ENCODE data around the gene COQ4.

COQ4 gene

DNA sequence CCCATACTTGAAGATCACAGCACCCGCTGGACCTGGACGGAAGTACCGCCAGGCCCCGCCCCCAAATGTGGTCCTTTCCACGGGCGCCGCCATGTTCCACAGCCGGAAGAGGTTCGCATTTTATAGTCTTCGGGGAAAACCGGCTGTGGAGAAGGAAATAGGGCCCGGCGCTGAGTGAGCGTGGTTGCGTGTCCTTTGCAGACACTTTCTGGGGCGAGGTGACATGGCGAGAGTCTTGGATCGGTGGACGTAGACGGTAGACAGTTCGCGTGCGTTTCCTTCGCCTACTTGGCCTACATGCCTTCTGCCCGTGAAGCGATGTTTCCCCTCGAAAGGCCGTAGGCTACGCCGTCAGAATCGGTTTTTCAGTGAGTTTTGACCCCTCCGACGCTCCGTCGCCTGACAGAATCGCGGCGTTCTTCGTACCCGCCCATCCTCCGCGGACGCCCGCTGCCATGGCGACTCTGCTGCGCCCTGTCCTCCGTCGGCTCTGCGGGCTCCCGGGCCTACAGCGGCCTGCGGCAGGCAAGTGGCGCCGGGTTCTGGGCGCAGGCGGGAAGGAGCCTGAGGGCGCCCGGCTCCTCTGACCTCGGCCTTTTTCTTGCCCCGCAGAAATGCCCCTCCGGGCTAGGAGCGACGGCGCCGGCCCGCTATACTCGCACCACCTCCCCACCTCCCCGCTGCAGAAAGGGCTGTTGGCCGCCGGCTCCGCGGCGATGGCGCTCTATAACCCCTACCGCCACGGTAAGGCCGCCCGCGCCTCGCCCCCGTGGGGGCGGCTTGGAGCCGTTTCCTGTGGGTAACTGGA, at the start of gene COQ4, which contains the start of gene TRUB2:
Gene COQ4, plus strand, starts transcription at position 436 of the 808 bp plus-strand sequence. Its CDS starts 20 bp downstream, at position 456.
Gene TRUB2, minus strand, starts transcription at position 44 of the 808 bp plus-strand sequence. Its CDS starts 39 bp downstream, at position 5.
- DNase-seq (ENCODE audit: low spot score), result peak; percentile 87

DNA sequence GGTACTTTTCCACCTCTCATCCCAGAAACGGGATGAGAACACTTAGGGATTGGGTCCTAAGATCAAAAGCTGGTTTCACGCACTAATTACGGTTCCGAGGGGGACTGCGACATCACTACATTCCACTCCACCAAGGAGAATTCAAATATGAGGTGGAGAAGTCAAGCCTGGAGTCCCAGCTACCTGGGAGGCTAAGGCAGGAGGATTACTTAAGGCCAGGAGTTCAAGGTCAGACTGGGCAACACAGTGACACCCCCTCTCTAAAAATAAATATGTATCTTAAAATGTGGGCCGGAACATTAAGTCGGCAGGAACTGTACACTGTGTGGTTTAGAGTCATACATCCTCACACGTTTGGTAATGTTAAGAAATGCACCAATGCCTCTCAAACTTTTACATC, 48.4 kb upstream of the COQ4 start:
- DNase-seq (ENCODE audit: low spot score), result no peak

DNA sequence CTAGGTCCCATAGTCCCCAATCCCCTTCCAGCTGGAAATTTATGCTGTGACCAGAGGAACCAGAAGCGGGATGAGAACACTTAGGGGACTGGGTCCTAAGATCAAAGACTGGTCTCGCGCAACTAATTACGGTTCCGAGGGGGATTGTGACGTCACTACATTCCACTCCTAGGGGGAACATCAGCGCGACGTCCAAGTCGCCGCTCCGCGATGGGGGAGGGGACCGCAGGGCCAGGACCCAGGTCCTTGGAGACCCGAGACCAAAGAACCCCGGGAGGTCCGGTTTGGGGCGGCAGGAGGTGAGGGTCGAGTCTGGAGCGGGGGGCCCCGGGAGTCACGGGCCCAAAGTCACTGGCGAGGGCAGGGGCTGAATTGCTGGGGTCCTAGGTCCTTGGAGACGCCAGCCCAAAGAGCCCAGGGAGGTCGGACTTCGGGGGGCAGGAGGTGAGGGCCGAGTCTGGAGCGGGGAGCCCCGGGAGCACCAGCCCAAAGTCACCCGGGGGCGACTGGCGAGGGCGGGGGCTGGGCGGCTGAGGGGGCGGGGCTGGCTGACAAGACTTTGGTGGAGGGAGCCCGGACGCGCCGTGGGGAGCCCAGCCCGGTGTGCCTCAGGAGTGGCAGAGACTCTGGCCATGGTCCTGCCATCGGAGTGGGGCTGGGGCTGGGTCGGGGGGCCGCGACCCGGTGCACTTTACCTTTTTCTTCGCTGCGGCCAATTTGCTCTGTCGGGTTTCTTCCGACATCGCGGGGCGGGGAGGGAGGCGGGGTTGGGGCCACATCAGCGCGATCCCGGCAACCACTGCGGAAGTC, 47.2 kb upstream of the COQ4 start, which contains the start of gene GOLGA2:
Gene GOLGA2, minus strand, starts transcription at position 810 of the 810 bp plus-strand sequence. Its CDS starts 31 bp downstream, at position 779.
- no peak for DNase-seq (ENCODE audit: low spot score)

DNA sequence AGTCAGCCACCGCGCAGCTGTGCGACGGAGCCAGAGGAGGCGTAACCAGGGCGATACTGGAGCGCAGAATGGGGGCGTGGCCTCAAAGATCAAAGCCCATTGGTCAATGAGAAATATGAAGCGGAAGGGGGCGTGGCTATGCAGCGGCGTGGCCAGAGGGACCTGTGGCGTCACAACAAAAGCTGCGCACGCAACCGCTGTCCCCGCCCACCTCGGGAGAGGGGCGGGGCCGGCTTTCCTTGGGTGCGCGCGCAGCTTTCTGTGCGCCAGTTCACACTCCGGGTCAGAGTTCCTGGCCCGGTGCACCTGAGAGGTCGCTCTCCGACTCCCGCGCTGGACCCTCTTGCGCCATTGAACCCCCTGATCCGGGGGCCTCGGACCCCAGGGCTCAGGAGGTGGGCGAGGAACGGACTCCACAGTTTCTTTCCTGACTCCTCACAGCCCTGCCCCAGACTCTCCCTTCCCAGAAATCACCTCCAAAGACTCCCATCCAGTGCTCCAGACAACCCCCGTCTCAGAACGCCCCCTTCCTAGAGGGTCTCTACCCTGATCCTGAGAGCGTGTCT, 46.5 kb upstream of the COQ4 start, which contains the start of gene SWI5:
Gene SWI5, plus strand, starts transcription at position 269 of the 566 bp plus-strand sequence.
- peak; percentile 100 for DNase-seq (ENCODE audit: low spot score)

DNA sequence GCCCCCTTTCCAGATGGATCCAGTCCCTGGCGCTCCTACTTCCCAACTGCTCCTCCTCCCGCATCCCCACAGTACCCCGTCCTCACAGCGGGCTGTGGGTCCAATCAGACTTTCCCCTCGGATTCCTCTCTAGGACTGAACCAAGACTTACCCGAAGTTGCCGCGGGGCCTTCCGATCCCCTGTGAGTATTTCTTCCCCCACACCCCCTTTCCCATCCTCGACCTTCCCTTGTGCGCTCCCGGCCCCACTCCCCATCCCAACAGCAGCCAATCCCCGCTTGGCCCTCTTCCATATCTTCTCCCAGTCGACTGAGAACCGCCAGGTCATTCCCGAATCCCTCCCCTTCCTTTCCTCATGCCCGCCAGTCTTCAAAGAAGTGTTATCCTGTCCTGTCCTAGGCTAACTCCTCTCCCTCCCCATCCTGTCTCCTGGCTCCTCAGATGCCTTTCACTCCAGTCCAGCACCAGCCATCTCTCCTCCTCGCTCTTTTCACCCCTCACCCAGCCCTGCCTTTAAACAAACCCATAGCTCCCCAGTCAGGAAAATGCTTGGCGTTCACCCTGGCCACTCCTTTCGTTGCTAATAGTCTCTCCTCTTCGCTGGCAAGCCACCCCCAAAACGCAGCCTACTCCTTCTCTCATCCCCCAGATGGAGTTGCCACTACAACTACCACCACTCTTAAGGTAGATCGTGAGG, 45.9 kb upstream of the COQ4 start:
- peak; percentile 38 for DNase-seq (ENCODE audit: low spot score)

DNA sequence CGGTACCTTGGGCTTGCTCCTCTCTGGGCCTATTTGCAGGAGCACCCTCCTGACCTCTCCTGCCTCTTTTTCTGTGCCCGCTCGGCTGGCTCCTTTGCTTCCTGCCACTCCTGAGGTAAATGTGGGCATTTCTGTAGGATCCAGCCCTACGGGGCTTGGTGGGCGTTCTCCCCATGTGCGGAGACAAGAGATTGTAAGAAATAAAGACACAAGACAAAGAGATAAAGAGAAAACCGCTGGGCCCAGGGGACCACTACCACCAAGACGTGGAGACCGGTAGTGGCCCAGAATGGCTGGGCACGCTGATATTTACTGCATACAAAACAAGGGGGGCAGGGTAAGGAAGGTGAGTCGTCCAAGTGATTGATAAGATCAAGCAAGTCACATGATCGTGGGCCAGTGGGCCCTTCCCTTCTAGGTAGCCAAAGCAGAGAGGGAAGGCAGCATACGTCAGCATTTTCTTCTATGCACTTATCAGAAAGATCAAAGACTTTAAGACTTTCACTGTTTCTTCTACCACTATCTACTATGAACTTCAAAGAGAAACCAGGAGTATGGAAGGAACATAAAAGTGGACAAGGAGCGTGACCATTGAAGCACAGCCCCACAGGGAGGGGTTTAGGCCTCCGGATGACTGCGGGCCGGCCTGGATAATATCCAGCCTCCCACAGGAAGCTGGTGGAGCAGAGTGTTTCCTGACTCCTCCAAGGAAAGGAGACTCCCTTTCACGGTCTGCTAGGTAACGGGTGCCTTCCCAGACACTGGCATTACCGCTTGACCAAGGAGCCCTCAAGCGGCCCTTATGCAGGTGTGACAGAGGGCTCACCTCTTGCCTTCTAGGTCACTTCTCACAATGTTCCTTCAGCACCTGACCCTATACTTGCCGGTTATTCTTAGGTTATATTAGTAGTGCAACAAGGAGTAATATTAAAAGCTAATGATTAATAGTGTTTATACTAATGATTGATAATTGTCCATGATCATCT, 43.3 kb upstream of the COQ4 start:
- DNase-seq (ENCODE audit: low spot score), result peak; percentile 52

DNA sequence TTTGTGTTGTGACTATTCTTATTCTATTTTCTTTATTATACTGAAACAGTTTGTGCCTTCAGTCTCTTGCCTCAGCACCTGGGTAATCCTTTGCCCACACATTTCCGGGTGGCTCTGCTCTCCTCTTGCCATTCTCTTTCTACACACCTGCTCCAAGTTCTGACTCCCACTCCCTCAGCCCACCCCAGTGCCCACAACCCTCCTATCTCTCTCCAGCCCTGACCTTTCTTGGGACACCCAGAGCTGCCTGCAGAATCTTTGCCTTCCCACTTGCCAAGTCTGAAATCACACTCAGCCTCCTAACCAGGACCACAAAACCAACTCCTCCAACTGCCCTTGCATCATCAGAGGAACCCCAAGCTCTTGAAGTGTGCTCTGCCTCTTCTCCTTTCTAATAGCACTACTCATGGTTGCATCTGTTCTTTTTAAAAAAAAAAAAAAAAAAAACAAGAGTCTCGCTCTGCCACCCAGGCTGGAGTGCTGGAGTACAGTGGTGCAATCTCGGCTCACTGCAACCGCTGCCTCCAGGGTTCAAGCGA, 42.5 kb upstream of the COQ4 start:
- DNase-seq (ENCODE audit: low spot score), result no peak

DNA sequence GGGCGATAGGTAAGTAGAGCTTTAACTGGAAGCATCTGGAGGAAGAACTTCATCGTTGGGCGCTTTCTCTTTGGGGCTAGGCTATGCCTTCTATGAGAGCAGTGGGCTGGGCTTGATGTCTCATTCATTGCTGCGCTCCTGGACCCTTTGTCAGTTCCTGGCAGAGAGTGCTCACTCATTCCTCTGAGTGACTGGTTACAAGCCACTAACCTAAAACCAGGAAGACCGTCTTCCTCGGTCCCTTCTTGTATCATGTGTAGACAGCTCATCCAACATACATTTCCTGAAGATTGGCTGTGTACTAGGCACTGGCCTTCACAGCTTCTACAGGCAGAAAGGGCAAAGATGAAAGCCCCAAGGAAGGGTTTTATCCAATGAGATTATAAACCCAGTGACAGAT, 40.1 kb upstream of the COQ4 start:
- peak; percentile 97 for DNase-seq (ENCODE audit: low spot score)

DNA sequence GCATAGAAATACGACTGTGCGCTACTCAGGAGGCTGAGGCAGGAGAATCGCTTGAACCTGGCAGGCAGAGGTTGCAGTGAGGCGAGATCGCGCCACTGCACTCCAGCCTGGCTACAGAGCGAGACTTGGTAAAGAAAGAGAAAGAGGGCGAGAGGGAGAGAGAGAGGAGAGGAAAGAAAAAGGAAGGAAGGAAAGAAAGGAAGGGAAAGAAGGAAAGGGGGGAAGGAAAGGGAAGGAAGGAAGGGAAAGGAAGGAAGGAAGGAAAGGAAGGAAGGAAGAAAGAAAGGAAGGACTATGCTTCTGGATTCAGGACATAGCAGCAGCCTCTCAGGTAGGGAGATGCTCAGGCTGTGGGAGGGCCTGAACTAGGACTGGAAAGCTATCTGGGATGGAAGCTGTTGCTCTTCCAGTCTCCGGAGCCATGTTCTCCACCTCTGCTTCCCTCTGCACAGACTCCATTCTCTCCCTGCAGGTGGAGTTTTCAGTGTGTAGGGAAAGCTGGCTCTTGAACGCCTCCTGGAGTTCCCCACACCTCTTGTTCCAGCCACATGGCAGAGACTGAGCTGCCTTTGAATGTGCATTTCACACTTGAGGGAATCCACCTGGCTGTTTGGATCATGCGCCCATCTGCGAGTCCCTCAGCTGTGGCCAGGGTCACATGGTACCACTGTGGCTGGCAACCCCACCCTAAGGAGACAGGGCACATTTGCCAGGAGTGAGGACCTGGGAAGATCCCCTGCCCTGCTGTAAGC, 37.4 kb upstream of the COQ4 start:
- DNase-seq (ENCODE audit: low spot score), result no peak

DNA sequence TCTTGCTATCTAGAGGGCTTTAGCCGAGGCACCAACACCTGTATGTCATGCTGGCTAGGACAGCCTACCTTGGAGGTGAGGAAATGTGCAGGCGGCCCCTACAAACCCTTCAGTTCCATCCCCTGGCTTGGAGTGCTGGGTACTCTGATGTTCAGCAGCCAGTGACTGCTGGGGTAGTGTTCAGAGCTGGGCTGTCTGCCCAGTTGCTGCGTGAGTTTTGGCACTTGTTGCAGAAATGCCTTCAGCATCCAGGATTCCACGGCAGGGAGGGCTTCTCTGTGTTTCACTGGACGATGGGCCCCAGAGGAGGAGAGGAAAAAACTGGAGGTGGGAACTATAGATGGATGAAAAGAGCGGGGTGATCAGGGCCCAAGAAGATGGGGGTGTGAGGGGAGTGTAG, 36.2 kb upstream of the COQ4 start:
- DNase-seq (ENCODE audit: low spot score), result no peak

DNA sequence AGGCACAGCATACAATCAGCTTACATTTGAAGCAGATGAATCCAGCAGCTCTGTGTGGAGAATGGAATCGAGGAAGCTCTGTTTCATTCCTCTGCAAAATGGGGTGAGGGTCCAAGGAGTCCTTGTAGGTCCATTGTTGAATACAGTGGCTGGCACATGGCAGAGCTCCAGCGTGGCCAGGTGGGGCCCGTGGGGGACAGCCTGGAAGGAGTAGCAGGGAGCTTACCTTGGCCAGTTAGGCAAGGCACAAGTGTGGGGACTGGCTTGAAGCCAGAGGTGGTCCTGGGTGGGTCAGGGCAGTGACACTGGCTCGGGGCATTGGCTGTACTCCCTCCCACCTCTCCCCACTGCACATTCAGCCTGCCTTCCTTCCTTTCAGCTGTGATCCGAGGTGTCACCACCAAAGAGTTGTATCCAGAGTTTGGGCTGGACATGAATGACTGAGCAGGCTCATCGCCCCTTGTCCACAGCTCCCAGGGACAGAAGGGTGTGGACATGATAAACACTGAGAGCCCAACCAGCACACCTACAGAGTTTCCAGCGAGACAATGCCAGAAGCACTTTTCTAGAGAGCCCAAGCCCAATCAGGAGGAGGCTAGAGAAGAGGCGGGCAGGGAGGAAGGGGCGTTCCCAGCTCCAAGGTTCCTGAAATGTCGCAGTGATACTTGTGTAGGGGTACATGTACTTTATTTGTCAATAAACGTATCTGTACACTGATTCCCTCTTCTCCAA, 34.2 kb upstream of the COQ4 start:
- DNase-seq (ENCODE audit: low spot score), result no peak

DNA sequence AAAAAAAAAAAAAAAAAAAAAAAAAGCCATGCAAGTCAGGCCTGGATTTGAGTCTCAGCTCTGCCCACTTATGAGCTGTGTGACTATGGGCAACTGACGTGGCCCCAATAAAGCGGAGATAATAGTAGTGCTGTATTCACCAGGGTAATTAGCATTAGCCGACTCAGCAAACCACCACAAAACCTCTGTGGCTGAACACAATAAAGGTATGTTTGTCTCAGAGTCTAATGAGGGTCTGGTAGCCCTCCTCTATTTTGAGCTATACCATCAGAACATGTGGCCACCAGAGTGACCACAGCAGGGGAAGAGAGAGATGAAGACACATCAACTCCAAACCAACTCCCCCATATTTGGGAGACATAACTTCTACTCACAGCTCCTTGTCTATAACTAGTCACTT, 30.6 kb upstream of the COQ4 start:
- no peak for DNase-seq (ENCODE audit: low spot score)

DNA sequence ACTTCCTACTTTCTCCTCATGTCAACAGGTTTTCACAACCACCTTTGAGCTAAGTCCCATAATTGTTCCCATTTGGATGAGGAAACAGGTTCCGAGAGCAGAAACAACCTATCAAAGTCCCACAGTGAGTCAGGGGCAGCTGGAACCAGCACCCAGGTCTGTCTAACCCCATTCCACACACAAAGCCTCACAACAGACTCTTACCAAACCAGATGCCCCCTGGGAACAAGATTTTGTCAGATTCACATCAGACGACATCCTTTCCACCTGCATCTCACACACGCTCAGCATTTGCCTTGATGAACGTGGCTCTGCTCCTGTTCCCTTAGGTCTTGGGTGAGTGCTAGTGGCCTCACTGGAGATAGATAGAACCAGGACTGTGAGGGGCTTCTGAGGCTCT, 29.5 kb upstream of the COQ4 start:
- DNase-seq (ENCODE audit: low spot score), result no peak

DNA sequence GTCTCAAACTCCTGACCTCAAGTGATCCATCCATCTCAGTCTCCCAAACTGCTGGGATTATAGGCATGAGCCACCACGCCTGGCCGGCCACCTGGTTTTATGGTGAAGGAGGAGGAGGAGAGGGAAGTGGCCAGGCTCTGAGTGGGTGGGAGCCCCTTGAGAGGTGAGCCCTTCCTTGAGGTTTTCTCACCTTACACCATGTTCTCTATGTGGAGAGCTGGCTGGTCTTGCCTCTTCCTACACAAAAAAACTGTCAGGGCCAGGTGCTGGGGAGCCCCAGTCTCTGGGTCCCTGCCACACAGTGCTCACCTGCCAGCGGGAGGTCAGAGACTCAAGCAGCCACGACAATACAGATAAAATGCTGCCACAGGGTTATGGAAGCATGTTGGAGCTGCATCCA, 28.5 kb upstream of the COQ4 start:
- DNase-seq (ENCODE audit: low spot score), result no peak

DNA sequence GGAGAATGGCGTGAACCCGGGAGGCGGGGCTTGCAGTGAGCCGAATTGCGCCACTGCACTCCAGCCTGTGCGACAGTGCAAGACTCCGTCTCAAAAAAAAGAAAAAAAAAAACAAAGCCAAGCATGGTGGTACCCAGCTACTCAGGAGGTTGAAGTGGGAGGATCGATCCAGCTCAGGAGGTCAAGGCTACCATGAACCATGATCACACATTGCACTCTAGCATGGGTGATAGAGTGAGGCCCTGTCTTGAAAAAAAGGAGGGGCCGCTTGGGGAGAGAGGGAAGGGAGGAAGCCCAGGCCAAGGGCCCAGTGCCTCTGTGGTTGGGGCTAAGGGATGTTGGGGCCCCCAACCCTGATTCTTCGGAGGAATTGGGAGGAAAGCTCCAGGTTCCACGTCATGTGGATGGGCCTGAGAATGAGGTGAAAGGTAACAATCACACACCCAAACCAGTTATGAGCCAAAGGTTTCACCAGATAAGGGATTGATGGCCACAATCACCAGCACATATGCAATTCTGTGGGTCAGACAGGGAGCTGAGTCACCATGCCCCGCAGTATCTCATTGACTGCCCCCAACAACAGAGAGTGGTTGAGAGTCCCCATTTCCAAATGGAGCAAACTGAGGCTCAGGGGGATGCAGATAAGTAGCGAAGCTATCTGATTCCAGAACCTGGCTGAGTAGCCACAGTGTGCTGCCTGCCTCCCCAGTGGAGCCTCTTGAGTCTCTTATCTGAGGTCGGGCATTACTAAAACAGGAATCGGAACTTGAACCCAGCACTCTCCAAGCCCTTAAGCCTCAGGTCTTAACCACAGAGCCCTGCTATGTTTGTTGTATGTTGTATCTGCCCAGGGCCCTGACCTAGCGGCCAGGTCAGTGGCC, 26.1 kb upstream of the COQ4 start:
- DNase-seq (ENCODE audit: low spot score), result no peak

DNA sequence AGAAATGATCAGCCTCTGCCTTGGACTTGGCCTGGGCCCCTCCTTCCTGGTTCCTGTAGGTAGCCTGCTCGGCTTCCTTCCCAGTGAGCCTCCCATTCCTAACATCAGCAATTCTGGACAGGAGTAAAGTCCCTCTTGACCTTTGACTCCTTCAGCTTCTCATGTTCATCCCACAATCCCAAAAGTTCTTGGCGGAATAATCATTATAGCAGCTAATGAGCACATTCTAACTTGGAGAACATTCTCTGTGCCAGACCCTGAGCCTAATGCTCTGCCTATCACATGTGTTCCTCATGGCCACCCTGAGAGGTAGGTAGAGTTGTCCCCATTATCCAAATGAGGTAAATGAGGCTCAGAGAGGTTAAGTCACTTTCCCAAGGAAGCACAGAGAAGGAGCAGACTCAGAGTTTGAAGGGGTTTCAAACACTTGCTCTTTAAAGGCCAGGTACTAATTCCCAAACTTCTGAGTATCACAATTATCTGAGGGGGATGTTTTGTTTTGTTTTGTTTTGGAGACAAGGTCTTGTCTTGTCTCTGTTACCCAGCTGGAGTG, 25.3 kb upstream of the COQ4 start:
- DNase-seq (ENCODE audit: low spot score), result no peak
